Kidney (tissue), 14 donors: ENCODE data around the gene PKD1L1. TPM values are rescaled to one million over a fixed set of nuclear protein-coding genes. Genes with fewer than 3 reads are reported as not detected.

Experiments used
- DNase-seq, 5 donors: peaks; one replicate each; pipeline ENCODE4 v3.0.0-alpha.2; 2013 to 2020
- FAIRE-seq: peaks from 2 replicates; lab custom pipeline; 2012; peaks lifted over from hg19 to GRCh38; lab: Jason Lieb, UNC
- H3K27ac ChIP-seq, 2 donors: one replicate each; pipeline ENCODE4 v1.7.0; 2013; ENCODE audit warnings: low read depth in 2 of 2, low read length in 2 of 2, inconsistent platforms in 1 of 2
- H3K27me3 ChIP-seq: one replicate; pipeline ENCODE4 v1.7.1; 2013; ENCODE audit warnings: low read length, inconsistent platforms; ENCODE audit not compliant: control insufficient read depth, insufficient read depth
- H3K36me3 ChIP-seq, 3 donors: one replicate each; pipeline versions ENCODE4 v1.7.0 to v1.7.1; 2013; ENCODE audit warnings: low read length in 3 of 3, control low read depth in 1 of 3, inconsistent platforms in 1 of 3; ENCODE audit not compliant: insufficient read depth in 3 of 3, control insufficient read depth in 2 of 3
- H3K4me1 ChIP-seq, 3 donors: one replicate each; pipeline versions ENCODE4 v1.7.0 to v1.7.1; 2013; ENCODE audit warnings: low read length in 3 of 3, inconsistent platforms in 1 of 3, low read depth in 1 of 3; ENCODE audit not compliant: control insufficient read depth in 2 of 3, insufficient read depth in 2 of 3
- H3K4me3 ChIP-seq, 3 donors: one replicate each; pipeline versions ENCODE4 v1.7.0 to v1.8.1; 2013; ENCODE audit warnings: low read length in 3 of 3, control low read depth in 1 of 3, inconsistent platforms in 1 of 3
- H3K9ac ChIP-seq, 3 donors: one replicate each; pipeline versions ENCODE4 v1.7.0 to v1.7.1; 2013; ENCODE audit warnings: low read length in 3 of 3, control low read depth in 1 of 3, inconsistent platforms in 1 of 3
- H3K9me3 ChIP-seq, 3 donors: one replicate each; pipeline versions ENCODE4 v1.7.0 to v1.7.1; 2013; ENCODE audit warnings: low read length in 3 of 3, control low read depth in 1 of 3, inconsistent platforms in 1 of 3; ENCODE audit not compliant: control insufficient read depth in 2 of 3, insufficient read depth in 1 of 3
- CTCF ChIP-seq: IDR thresholded peaks from 3 replicates; pipeline ENCODE4 v1.5.1; 2012; ENCODE audit warnings: mild to moderate bottlenecking, moderate library complexity, borderline replicate concordance; ENCODE audit not compliant: insufficient read depth; ENCODE audit errors: extremely low read depth
- intact Hi-C: fragments of 100-400 bp; cut with DNase I; formaldehyde crosslinking; loops from one replicate; pipeline ENCODE4 v1.11.1; 2022
- polyA plus RNA-seq: library from polyadenylated mRNA; stranded (reverse); fragments of 350-450 nt; fragmentation: Illumina TruSeq; extraction: RNeasy Lipid Tissue Mini Kit (QIAGEN cat#74804); gene quantifications from one replicate; pipeline ENCODE4 v1.2.3, GENCODE V29; 2014; ENCODE audit warnings: low read depth, low replicate concordance; ENCODE audit not compliant: insufficient read depth
- total RNA-seq: library from RNA; stranded (reverse); fragmentation: NEBNext Ultra II Directional; extraction: Animal tissue kit (Norgen Biotek cat#: 25700); gene quantifications from one replicate; pipeline ENCODE4 v1.2.1, GENCODE V29; 2021
- donor health status: control.
- donor health status: control.
- donor health status: control.
- donor health status: control.
- donor health status: control.
- donor health status: DM: yes; HTN: yes; CAD: no.
- donor health status: Normal renal cell carcinoma (clear cell type).

Gene PKD1L1
- total and polyA plus RNA-seq, 2 donors from 2014 or later = 0.32 to 0.82 TPM

GRCh38 chr7:47827351-47827756 is 120.9 kb downstream of the PKD1L1 start:
- Histone ChIP-seq H3K9me3 (no peaks in the 10 kb centered on the region), H3K4me3 (no peak overlapping the region), H3K4me1 (no peaks in the 10 kb centered on the region), H3K27ac (no peak overlapping the region), H3K9ac (no peak overlapping the region), H3K36me3 (no peaks in the 10 kb centered on the region), H3K27me3 (no peaks in the 10 kb centered on the region)
- DNase-seq (no peak), FAIRE-seq (no peak)
- intact Hi-C loops = loop anchor here (10.0 kb wide), 1 partner anchor 393 kb away; no protein-coding TSS in a partner anchor
- no peak for TF ChIP-seq CTCF

- Histone ChIP-seq H3K9ac (no peak overlapping the region), H3K9me3 (no peaks in the 10 kb centered on the region), H3K36me3 (no peaks in the 10 kb centered on the region), H3K4me1 (no peaks in the 10 kb centered on the region), H3K27me3 (no peaks in the 10 kb centered on the region), H3K27ac (no peak overlapping the region), H3K4me3 (no peak overlapping the region)
- DNase-seq = no peak
- intact Hi-C loops = loop anchor here (10.0 kb wide), 1 partner anchor 392 kb away; no protein-coding TSS in a partner anchor
- TF ChIP-seq CTCF = no peak
- no peak for FAIRE-seq
Observed at GRCh38 chr7:47826754-47827153, 121.5 kb downstream of the PKD1L1 start.

- no peaks in the 10 kb centered on the region for H3K36me3 ChIP-seq
- peaks cover 0 to 4% (median 0%) of the 10 kb centered on the region in 3 donors for H3K4me1 ChIP-seq
- H3K4me3 ChIP-seq = no peak overlapping the region
- H3K27me3 ChIP-seq = no peaks in the 10 kb centered on the region
- DNase-seq (no peak), FAIRE-seq (no peak)
- H3K27ac ChIP-seq = no peak overlapping the region
- TF ChIP-seq CTCF = no peak
- no peak overlapping the region for H3K9ac ChIP-seq
- intact Hi-C loops = loop anchor here (10.0 kb wide), 1 partner anchor 545 kb away; no protein-coding TSS in a partner anchor
- H3K9me3 ChIP-seq = no peaks in the 10 kb centered on the region
Observed at GRCh38 chr7:47819607-47819920, 128.7 kb downstream of the PKD1L1 start.
